Measurements from ENCODE around the gene DEPP1.

- TF ChIP-seq SUZ12 (IDR thresholded peaks at IDR 0.05; ENCODE audit: extremely low read depth, insufficient read depth, insufficient read length) (no peak), YY1 (IDR thresholded peaks at IDR 0.05; ENCODE audit: insufficient read depth, insufficient read length) (no peak)
These were observed 7.6 kb upstream of the DEPP1 start for GRCh38 chr10:44986179-44986578.

Measured in NT2/D1 (cell line).